Panc1 (cell line): ENCODE data around the gene FAM184B. TPM values are rescaled to one million over a fixed set of nuclear protein-coding genes. Genes with fewer than 3 reads are reported as not detected.

Experiments used
- ATAC-seq: fragments of 200-7000 bp; cut with Tn5 transposase; 2 replicates; pipeline ENCODE4 v1.9.1; 2020; ENCODE audit warnings: mild to moderate bottlenecking, moderate library complexity
- BruUV-seq: library from RNA; stranded (reverse); fragments of 400-500 nt; replicated peaks from 2 replicates; lab custom pipeline; 2021; lab: Mats Ljungman, UMichigan
- CTCF ChIA-PET: fragments of 300-600 bp; sonication (Branson Sonifier 250); formaldehyde crosslinking; loops from one replicate; lab custom pipeline; 2022; ENCODE audit warnings: antibody characterized with exemption; lab: Charles Lee
- POLR2A ChIA-PET: fragments of 300-600 bp; sonication (Branson Sonifier 250); formaldehyde crosslinking; loops from one replicate; lab custom pipeline; 2022; ENCODE audit warnings: antibody characterized with exemption; lab: Charles Lee
- DNase-seq: peaks from one replicate; pipeline ENCODE4 v3.0.0-alpha.2; 2010; ENCODE audit warnings: low read depth, low spot score
- H3K27ac ChIP-seq: 2 replicates; pipeline ENCODE4 v1.5.1; 2011; ENCODE audit warnings: mild to moderate bottlenecking, low read length, inconsistent platforms
- H3K27me3 ChIP-seq: fragments of 200-500 bp; sonication (Bioruptor generic); 2 replicates; pipeline ENCODE4 v1.6.0; 2014; ENCODE audit warnings: low read length, inconsistent platforms; ENCODE audit not compliant: control insufficient read depth, insufficient read depth
- H3K36me3 ChIP-seq: fragments of 200-500 bp; sonication (Bioruptor generic); 2 replicates; pipeline ENCODE4 v1.5.1; 2014; ENCODE audit warnings: inconsistent platforms, mild to moderate bottlenecking, low read length, moderate library complexity; ENCODE audit not compliant: control insufficient read depth, insufficient read depth
- H3K4me1 ChIP-seq: 2 replicates; pipeline ENCODE4 v1.5.1; 2011; ENCODE audit warnings: inconsistent platforms, mild to moderate bottlenecking, low read length, moderate library complexity; ENCODE audit not compliant: control insufficient read depth, insufficient read depth
- H3K4me3 ChIP-seq, 2 experiments: 2 replicates each; pipeline ENCODE4 v1.5.1; 2011 to 2012; ENCODE audit warnings: low read depth in 2 of 2, low read length in 2 of 2, mild to moderate bottlenecking in 2 of 2, inconsistent platforms in 1 of 2, moderate library complexity in 1 of 2
- H3K9me3 ChIP-seq: fragments of 200-500 bp; sonication (Bioruptor generic); 2 replicates; pipeline ENCODE4 v1.5.1; 2014; ENCODE audit warnings: low read depth, mild to moderate bottlenecking, inconsistent platforms, low read length, moderate library complexity; ENCODE audit not compliant: control insufficient read depth, insufficient read depth
- CTCF ChIP-seq: fragments of 450-650 bp; IDR thresholded peaks from 2 replicates; pipeline ENCODE4 v1.5.1; 2017; ENCODE audit warnings: mild to moderate bottlenecking
- POLR2AphosphoS5 ChIP-seq: IDR thresholded peaks from 2 replicates; pipeline ENCODE4 v1.6.1; 2012; ENCODE audit warnings: mild to moderate bottlenecking, low read depth, low read length, moderate library complexity
- SIN3A ChIP-seq: IDR thresholded peaks from 2 replicates; pipeline ENCODE4 v1.6.1; 2012; ENCODE audit warnings: low read depth, mild to moderate bottlenecking, low read length, moderate library complexity, borderline replicate concordance; ENCODE audit not compliant: insufficient read depth
- TCF7L2 ChIP-seq: IDR thresholded peaks from 2 replicates; pipeline ENCODE4 v1.6.1; 2011; ENCODE audit warnings: mild to moderate bottlenecking, low read depth, low read length, inconsistent platforms
- in situ Hi-C: cut with HindIII; loops from 2 replicates; pipeline ENCODE4 v1.10.0; 2016; ENCODE audit warnings: low sequenced_read_pairs, low pct_unique_long_range_greater_than_20kb
- intact Hi-C: fragments of 100-400 bp; cut with micrococcal nuclease; formaldehyde crosslinking; loops from one replicate; pipeline ENCODE4 v1.10.0; 2022; ENCODE audit not compliant: unreplicated experiment
- total RNA-seq: library from RNA; stranded (reverse); gene quantifications from one replicate; pipeline ENCODE4 v1.2.1, GENCODE V29; 2021; ENCODE audit not compliant: unreplicated experiment
- TF ChIP-seq, protein P1 (sequence below), 2 experiments: IDR thresholded peaks; 2 replicates each; pipeline ENCODE4 v1.6.1; 2011 to 2012; ENCODE audit warnings: low read depth in 2 of 2, control low read depth in 1 of 2, low read length in 1 of 2, mild to moderate bottlenecking in 1 of 2, moderate library complexity in 1 of 2; ENCODE audit not compliant: insufficient read depth in 1 of 2

FAM184B gene
- total RNA-seq, 1 experiment from 2014 or later = 0.03 TPM

DNA sequence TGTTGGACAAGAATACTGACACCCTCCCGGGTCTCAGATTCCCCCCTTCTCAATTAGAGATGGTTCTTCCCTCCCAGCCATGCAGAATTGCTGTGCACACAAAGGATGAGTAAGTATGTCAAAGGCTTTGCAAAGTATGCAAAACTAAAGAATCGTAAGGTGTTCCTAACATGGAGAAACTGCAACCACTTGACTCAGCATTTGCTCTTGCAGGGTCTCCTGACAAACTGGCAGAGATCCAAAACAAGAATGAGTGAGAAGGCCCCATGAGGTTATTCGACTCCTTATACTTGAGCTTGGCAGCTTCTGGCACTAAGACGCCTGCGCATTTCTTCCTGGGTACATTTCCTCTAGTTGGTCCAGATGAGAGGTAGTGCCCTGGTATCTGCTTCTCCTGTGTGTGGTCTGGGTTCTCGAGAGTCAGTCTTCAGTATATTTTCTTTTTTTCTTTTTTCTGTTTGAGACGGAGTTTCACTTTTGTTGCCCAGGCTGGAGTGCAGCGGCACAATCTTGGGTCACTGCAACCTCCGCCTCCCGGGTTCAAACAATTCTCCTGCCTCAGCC is 8.2 kb downstream of the FAM184B start:
- Histone ChIP-seq H3K27ac (no peak overlapping the region), H3K4me3 (no peak overlapping the region), H3K27me3 (no peaks in the 10 kb centered on the region), H3K9me3 (no peaks in the 10 kb centered on the region), H3K36me3 (no peaks in the 10 kb centered on the region), H3K4me1 (no peaks in the 10 kb centered on the region)
- CTCF ChIA-PET = no interaction called here
- in situ Hi-C loops = no loop called here
- intact Hi-C loops = no loop called here
- ATAC-seq (no peak), DNase-seq (no peak)
- POLR2A ChIA-PET = interaction anchor here (0.6 kb wide), 1 partner anchor 12 kb away, joined by 4 read pairs; no protein-coding TSS in a partner anchor
- no TSS peak for BruUV-seq
- TF ChIP-seq SIN3A = no peak
- no peak for TF ChIP-seq POLR2AphosphoS5
- TF ChIP-seq, protein P1, sequence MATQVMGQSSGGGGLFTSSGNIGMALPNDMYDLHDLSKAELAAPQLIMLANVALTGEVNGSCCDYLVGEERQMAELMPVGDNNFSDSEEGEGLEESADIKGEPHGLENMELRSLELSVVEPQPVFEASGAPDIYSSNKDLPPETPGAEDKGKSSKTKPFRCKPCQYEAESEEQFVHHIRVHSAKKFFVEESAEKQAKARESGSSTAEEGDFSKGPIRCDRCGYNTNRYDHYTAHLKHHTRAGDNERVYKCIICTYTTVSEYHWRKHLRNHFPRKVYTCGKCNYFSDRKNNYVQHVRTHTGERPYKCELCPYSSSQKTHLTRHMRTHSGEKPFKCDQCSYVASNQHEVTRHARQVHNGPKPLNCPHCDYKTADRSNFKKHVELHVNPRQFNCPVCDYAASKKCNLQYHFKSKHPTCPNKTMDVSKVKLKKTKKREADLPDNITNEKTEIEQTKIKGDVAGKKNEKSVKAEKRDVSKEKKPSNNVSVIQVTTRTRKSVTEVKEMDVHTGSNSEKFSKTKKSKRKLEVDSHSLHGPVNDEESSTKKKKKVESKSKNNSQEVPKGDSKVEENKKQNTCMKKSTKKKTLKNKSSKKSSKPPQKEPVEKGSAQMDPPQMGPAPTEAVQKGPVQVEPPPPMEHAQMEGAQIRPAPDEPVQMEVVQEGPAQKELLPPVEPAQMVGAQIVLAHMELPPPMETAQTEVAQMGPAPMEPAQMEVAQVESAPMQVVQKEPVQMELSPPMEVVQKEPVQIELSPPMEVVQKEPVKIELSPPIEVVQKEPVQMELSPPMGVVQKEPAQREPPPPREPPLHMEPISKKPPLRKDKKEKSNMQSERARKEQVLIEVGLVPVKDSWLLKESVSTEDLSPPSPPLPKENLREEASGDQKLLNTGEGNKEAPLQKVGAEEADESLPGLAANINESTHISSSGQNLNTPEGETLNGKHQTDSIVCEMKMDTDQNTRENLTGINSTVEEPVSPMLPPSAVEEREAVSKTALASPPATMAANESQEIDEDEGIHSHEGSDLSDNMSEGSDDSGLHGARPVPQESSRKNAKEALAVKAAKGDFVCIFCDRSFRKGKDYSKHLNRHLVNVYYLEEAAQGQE (IDR thresholded peaks at IDR 0.05; ENCODE audit: insufficient read depth in 1 of 2, low read depth in 2 of 2, low read length in 1 of 2) = no peak
- TF ChIP-seq TCF7L2 = no peak
- no peak for TF ChIP-seq CTCF

GRCh38 chr4:17771284-17771908 is 10.0 kb downstream of the FAM184B start:
- Histone ChIP-seq H3K4me3 (no peak overlapping the region), H3K4me1 (no peaks in the 10 kb centered on the region), H3K27me3 (no peaks in the 10 kb centered on the region), H3K9me3 (no peaks in the 10 kb centered on the region), H3K27ac (no peak overlapping the region), H3K36me3 (no peaks in the 10 kb centered on the region)
- intact Hi-C loops = no loop called here
- TF ChIP-seq POLR2AphosphoS5 (no peak), SIN3A (no peak), TCF7L2 (no peak), CTCF (no peak)
- TF ChIP-seq, protein P1 (IDR thresholded peaks at IDR 0.05; ENCODE audit: insufficient read depth in 1 of 2, low read depth in 2 of 2, low read length in 1 of 2) = no peak
- BruUV-seq = no TSS peak
- DNase-seq (no peak), ATAC-seq (no peak)
- CTCF ChIA-PET = no interaction called here
- in situ Hi-C loops = no loop called here
- POLR2A ChIA-PET = interaction anchor here (0.6 kb wide), 1 partner anchor 158 kb away, joined by 6 read pairs; no protein-coding TSS in a partner anchor
